Mesenchymal stem cell (in vitro differentiated cells and primary cell): Measurements from ENCODE around the gene DDX46. TPM values are rescaled to one million over a fixed set of nuclear protein-coding genes. Genes with fewer than 3 reads are reported as not detected.

Experiments used
- DNase-seq: peaks from one replicate; pipeline ENCODE4 v3.0.0-alpha.2; 2013
- H2AFZ ChIP-seq: one replicate; pipeline ENCODE4 v1.6.1; 2013; ENCODE audit warnings: low read depth, mild to moderate bottlenecking, control low read depth, inconsistent platforms, low read length, moderate library complexity
- H2AK5ac ChIP-seq: 2 replicates; pipeline ENCODE4 v1.6.1; 2013; ENCODE audit warnings: low read length, moderate library complexity, mild to moderate bottlenecking, inconsistent platforms; ENCODE audit not compliant: severe bottlenecking
- H2BK120ac ChIP-seq: one replicate; pipeline ENCODE4 v1.6.1; 2013; ENCODE audit warnings: low read depth, mild to moderate bottlenecking, inconsistent platforms, low read length, moderate library complexity
- H2BK12ac ChIP-seq, 2 experiments: one replicate each; pipeline ENCODE4 v1.6.1; 2013; ENCODE audit warnings: inconsistent platforms in 2 of 2, low read length in 2 of 2, mild to moderate bottlenecking in 2 of 2, moderate library complexity in 2 of 2, control low read depth in 1 of 2
- H2BK15ac ChIP-seq: one replicate; pipeline ENCODE4 v1.6.1; 2013; ENCODE audit warnings: mild to moderate bottlenecking, low read depth, inconsistent platforms; ENCODE audit not compliant: poor library complexity, severe bottlenecking
- H2BK5ac ChIP-seq: 2 replicates; pipeline ENCODE4 v1.6.1; 2013; ENCODE audit warnings: low read depth, mild to moderate bottlenecking, low read length, control low read depth, inconsistent platforms; ENCODE audit not compliant: poor library complexity, severe bottlenecking
- H3K14ac ChIP-seq, 2 experiments: one replicate each; pipeline ENCODE4 v1.6.1; 2013; ENCODE audit warnings: inconsistent platforms in 2 of 2, low read length in 2 of 2, control low read depth in 1 of 2, mild to moderate bottlenecking in 1 of 2, moderate library complexity in 1 of 2
- H3K18ac ChIP-seq, 2 experiments: one replicate each; pipeline ENCODE4 v1.6.1; 2013; ENCODE audit warnings: inconsistent platforms in 2 of 2, low read length in 2 of 2, control low read depth in 1 of 2, low read depth in 1 of 2, mild to moderate bottlenecking in 1 of 2
- H3K23ac ChIP-seq, 2 experiments: one replicate each; pipeline ENCODE4 v1.6.1; 2013; ENCODE audit warnings: inconsistent platforms in 2 of 2, low read length in 2 of 2, mild to moderate bottlenecking in 2 of 2, moderate library complexity in 2 of 2, control low read depth in 1 of 2
- H3K27ac ChIP-seq: 2 replicates; pipeline ENCODE4 v1.5.1; 2013; ENCODE audit warnings: mild to moderate bottlenecking, moderate library complexity, low read length, control low read depth, inconsistent platforms; ENCODE audit not compliant: poor library complexity, severe bottlenecking
- H3K27me3 ChIP-seq, 2 experiments: 2 replicates each; pipeline versions ENCODE4 v1.6.1 to v1.7.0; 2013; ENCODE audit warnings: low read length in 2 of 2, mild to moderate bottlenecking in 2 of 2, moderate library complexity in 2 of 2, control low read depth in 1 of 2, inconsistent platforms in 1 of 2; ENCODE audit not compliant: control insufficient read depth in 1 of 2, insufficient read depth in 1 of 2
- H3K36me3 ChIP-seq, 2 experiments: 2 replicates each; pipeline versions ENCODE4 v1.6.1 to v1.7.0; 2013; ENCODE audit warnings: low read length in 2 of 2, control low read depth in 1 of 2, inconsistent platforms in 1 of 2, low read depth in 1 of 2, mild to moderate bottlenecking in 1 of 2; ENCODE audit not compliant: insufficient read depth in 2 of 2, control insufficient read depth in 1 of 2
- H3K4ac ChIP-seq, 2 experiments: one replicate each; pipeline ENCODE4 v1.6.1; 2013; ENCODE audit warnings: inconsistent platforms in 2 of 2, low read length in 2 of 2, mild to moderate bottlenecking in 2 of 2, moderate library complexity in 2 of 2, control low read depth in 1 of 2, low read depth in 1 of 2
- H3K4me1 ChIP-seq: 2 replicates; pipeline ENCODE4 v1.6.1; 2013; ENCODE audit warnings: low read depth, low read length, control low read depth; ENCODE audit not compliant: control insufficient read depth, insufficient read depth
- H3K4me2 ChIP-seq: 2 replicates; pipeline ENCODE4 v1.6.1; 2013; ENCODE audit warnings: low read length, mild to moderate bottlenecking, inconsistent platforms; ENCODE audit not compliant: poor library complexity, severe bottlenecking
- H3K4me3 ChIP-seq, 2 experiments: 2 replicates each; pipeline versions ENCODE4 v1.5.1 to v1.7.0; 2013; ENCODE audit warnings: low read length in 2 of 2, mild to moderate bottlenecking in 2 of 2, control low read depth in 1 of 2, low read depth in 1 of 2; ENCODE audit not compliant: insufficient read depth in 1 of 2
- H3K79me1 ChIP-seq: replicated peaks from 2 replicates; pipeline ENCODE4 v1.6.1; 2013; ENCODE audit warnings: mild to moderate bottlenecking, control low read depth, low read length, inconsistent platforms; ENCODE audit not compliant: poor library complexity, severe bottlenecking
- H3K9ac ChIP-seq: 2 replicates; pipeline ENCODE4 v1.7.0; 2013; ENCODE audit warnings: mild to moderate bottlenecking, low read length, moderate library complexity
- H3K9me3 ChIP-seq: 2 replicates; pipeline ENCODE4 v1.7.0; 2013; ENCODE audit warnings: mild to moderate bottlenecking, low read length; ENCODE audit not compliant: control insufficient read depth
- H4K8ac ChIP-seq: one replicate; pipeline ENCODE4 v1.6.1; 2013; ENCODE audit warnings: inconsistent platforms, mild to moderate bottlenecking, low read length, moderate library complexity
- H4K91ac ChIP-seq: one replicate; pipeline ENCODE4 v1.6.1; 2013; ENCODE audit warnings: mild to moderate bottlenecking, low read length, inconsistent platforms
- WGBS: methylation state at CpG from one replicate; pipeline ENCODE4 v1.1.7; 2013; ENCODE audit warnings: mixed read lengths; 5-methylcytosine and 5-hydroxymethylcytosine counted together
- small RNA-seq: library from polyadenylated mRNA; stranded (forward); fragments of <200 nt; extraction: miRNeasy Mini kit (QIAGEN cat#:217004); gene quantifications from one replicate; pipeline ENCODE3, GENCODE V24; 2013; ENCODE audit warnings: low read depth

The DDX46 gene

GRCh38 chr5:134879456-134879855 is 120.9 kb downstream of the DDX46 start:
- no peak overlapping the region for H2BK12ac ChIP-seq
- H2BK15ac ChIP-seq: no peak overlapping the region
- peaks cover 30% of the 10 kb centered on the region for H3K79me1 ChIP-seq
- 93% methylated on average over 3 of the region's 3 CpGs for WGBS
- no peak overlapping the region for H3K18ac ChIP-seq
- peaks cover 2% of the 10 kb centered on the region for H3K4me1 ChIP-seq
- no peak overlapping the region for H2BK5ac ChIP-seq
- H2BK120ac ChIP-seq: no peak overlapping the region
- H3K36me3 ChIP-seq: peaks cover 0 to 9% of the 10 kb centered on the region in 2 experiments
- H3K27ac ChIP-seq: no peak overlapping the region
- H4K91ac ChIP-seq: no peak overlapping the region
- H3K4me2 ChIP-seq: no peak overlapping the region
- H3K9me3 ChIP-seq: no peaks in the 10 kb centered on the region
- H3K27me3 ChIP-seq: no peaks in the 10 kb centered on the region
- DNase-seq: no peak
- no peak overlapping the region for H3K4me3 ChIP-seq
- no peak overlapping the region for H4K8ac ChIP-seq
- H3K4ac ChIP-seq: no peak overlapping the region
- H2AK5ac ChIP-seq: no peak overlapping the region
- H2AFZ ChIP-seq: no peak overlapping the region
- H3K23ac ChIP-seq: no peak overlapping the region
- no peak overlapping the region for H3K14ac ChIP-seq
- H3K9ac ChIP-seq: no peak overlapping the region

Small RNAs within 50 kb of the gene (small RNA-seq; reads per million reads assigned to genes)
- not detected for gene RNU6-757P
